ENCODE results near the gene DNER. TPM values are rescaled to one million over a fixed set of nuclear protein-coding genes. Genes with fewer than 3 reads are reported as not detected.
"Not testable (repeated sequence)": the region's sequence is repeated elsewhere in the genome, so short reads cannot be mapped to it uniquely, and the experiment has no call there.

Gene DNER
- total RNA-seq, 1 experiment from 2014 or later = 2.9 TPM

DNA sequence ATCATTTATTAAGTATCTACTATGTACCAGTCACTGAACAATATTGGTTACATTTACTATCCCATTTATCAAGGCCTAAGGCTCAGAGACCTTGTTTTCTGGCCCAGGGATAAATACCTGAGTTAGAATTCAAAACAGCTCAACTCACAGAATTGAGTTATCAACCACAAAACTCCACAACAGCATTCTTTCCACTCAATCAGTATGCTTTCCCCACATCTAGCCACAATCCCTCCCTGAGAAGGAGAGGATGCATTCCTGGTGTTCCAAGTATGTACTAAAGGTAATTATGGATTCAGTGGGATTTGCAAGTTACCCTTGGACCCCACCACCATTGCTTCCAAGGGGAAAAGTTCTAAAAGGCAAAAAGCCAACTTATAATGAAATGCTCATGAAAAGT is 339.1 kb downstream of the DNER start:
- intact Hi-C loops (cut with micrococcal nuclease) = no loop called here
- no peaks in the 10 kb centered on the region for H3K36me3 ChIP-seq (ENCODE audit: control insufficient read depth in 1 of 2, insufficient read depth in 2 of 2, low read length in 2 of 2)
- TF ChIP-seq SIN3A (IDR thresholded peaks at IDR 0.05; ENCODE audit: low read depth) (no peak), JUND (IDR thresholded peaks at IDR 0.05) (no peak), CBX3 (IDR thresholded peaks at IDR 0.05; ENCODE audit: low read depth) (no peak), TCF7L2 (IDR thresholded peaks at IDR 0.05; ENCODE audit: borderline replicate concordance, extremely low read depth, insufficient read depth, insufficient read length) (no peak), ZFX (IDR thresholded peaks at IDR 0.05) (no peak), REST (IDR thresholded peaks at IDR 0.05; ENCODE audit: low read depth) (no peak), CTCF (IDR thresholded peaks at IDR 0.05 in 2 of 3, conservative IDR thresholded peaks at IDR 0.05 in 1 of 3; ENCODE audit: borderline replicate concordance in 1 of 3, insufficient read depth in 1 of 3, low read depth in 2 of 3, low read length in 2 of 3) (no peak), EZH2 (IDR thresholded peaks at IDR 0.05) (no peak), CEBPB (IDR thresholded peaks at IDR 0.05; ENCODE audit: low read depth) (no peak), EGR1 (IDR thresholded peaks at IDR 0.05; ENCODE audit: low read depth) (no peak), POLR2A (IDR thresholded peaks at IDR 0.05; ENCODE audit: borderline replicate concordance, extremely low read depth, insufficient read depth, insufficient read length) (no peak), YY1 (IDR thresholded peaks at IDR 0.05; ENCODE audit: extremely low read depth, insufficient replicate concordance, low read depth, low read length) (no peak), POLR2AphosphoS5 (IDR thresholded peaks at IDR 0.05; ENCODE audit: low read depth, low read length) (no peak), RAD21 (IDR thresholded peaks at IDR 0.05; ENCODE audit: low read depth) (no peak), ELF1 (IDR thresholded peaks at IDR 0.05; ENCODE audit: borderline replicate concordance, low read depth) (no peak)
- TF ChIP-seq, protein P1, sequence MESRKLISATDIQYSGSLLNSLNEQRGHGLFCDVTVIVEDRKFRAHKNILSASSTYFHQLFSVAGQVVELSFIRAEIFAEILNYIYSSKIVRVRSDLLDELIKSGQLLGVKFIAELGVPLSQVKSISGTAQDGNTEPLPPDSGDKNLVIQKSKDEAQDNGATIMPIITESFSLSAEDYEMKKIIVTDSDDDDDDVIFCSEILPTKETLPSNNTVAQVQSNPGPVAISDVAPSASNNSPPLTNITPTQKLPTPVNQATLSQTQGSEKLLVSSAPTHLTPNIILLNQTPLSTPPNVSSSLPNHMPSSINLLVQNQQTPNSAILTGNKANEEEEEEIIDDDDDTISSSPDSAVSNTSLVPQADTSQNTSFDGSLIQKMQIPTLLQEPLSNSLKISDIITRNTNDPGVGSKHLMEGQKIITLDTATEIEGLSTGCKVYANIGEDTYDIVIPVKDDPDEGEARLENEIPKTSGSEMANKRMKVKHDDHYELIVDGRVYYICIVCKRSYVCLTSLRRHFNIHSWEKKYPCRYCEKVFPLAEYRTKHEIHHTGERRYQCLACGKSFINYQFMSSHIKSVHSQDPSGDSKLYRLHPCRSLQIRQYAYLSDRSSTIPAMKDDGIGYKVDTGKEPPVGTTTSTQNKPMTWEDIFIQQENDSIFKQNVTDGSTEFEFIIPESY (IDR thresholded peaks at IDR 0.05; ENCODE audit: extremely low read depth, insufficient replicate concordance, low read length) = no peak
- H3K79me2 ChIP-seq (ENCODE audit: insufficient read depth, low read length) = no peaks in the 10 kb centered on the region
- ChIA-PET RAD21 (ENCODE audit: low non-redundant PET in 1 of 2, low total read pairs in 2 of 2, uncharacterized antibody in 2 of 2, unreplicated experiment in 2 of 2) (no interaction called here), CTCF (no interaction called here), POLR2A (no interaction called here)
- ATAC-seq (no peak), DNase-seq (ENCODE audit: low read depth, low spot score) (no peak)
- H4K20me1 ChIP-seq (ENCODE audit: insufficient read depth) = no peaks in the 10 kb centered on the region
- H3K9me2 ChIP-seq (ENCODE audit: insufficient read depth) = no peaks in the 10 kb centered on the region
- no peak overlapping the region for H3K9ac ChIP-seq (ENCODE audit: low read length)
- H2AFZ ChIP-seq (ENCODE audit: low read depth, low read length, poor library complexity, severe bottlenecking) = no peak overlapping the region
- H3K4me3 ChIP-seq (replicated peaks in 1 of 2; ENCODE audit: low read depth in 1 of 2, low read length in 2 of 2) = no peak overlapping the region
- no peak overlapping the region for H3K27ac ChIP-seq (ENCODE audit: low read depth, low read length)
- H3K4me1 ChIP-seq (ENCODE audit: control insufficient read depth in 1 of 2, insufficient read depth in 2 of 2, low read length in 2 of 2) = peaks cover 0 to 5% of the 10 kb centered on the region in 2 experiments; a peak in 2 of 4 replicates
- H3K4me2 ChIP-seq (ENCODE audit: low read length) = no peak overlapping the region
- BruUV-seq (replicated peaks) = no TSS peak
- no peaks in the 10 kb centered on the region for H3K9me3 ChIP-seq (ENCODE audit: control insufficient read depth in 1 of 2, insufficient read depth in 1 of 2, low read depth in 1 of 2, low read length in 2 of 2)
- H3K27me3 ChIP-seq (ENCODE audit: insufficient read depth, low read length) = no peaks in the 10 kb centered on the region

- RAD21 ChIA-PET (ENCODE audit: low non-redundant PET in 1 of 2, low total read pairs in 2 of 2, uncharacterized antibody in 2 of 2, unreplicated experiment in 2 of 2); intact Hi-C loops (cut with micrococcal nuclease); BruUV-seq (replicated peaks); H3K9ac ChIP-seq (ENCODE audit: low read length); DNase-seq (ENCODE audit: low read depth, low spot score); H3K79me2 ChIP-seq (ENCODE audit: insufficient read depth, low read length); H3K4me1 ChIP-seq (ENCODE audit: control insufficient read depth in 1 of 2, insufficient read depth in 2 of 2, low read length in 2 of 2); POLR2A ChIA-PET; H3K4me3 ChIP-seq (replicated peaks in 1 of 2; ENCODE audit: low read depth in 1 of 2, low read length in 2 of 2); H3K27ac ChIP-seq (ENCODE audit: low read depth, low read length); CTCF ChIA-PET; H3K9me2 ChIP-seq (ENCODE audit: insufficient read depth); H3K36me3 ChIP-seq (ENCODE audit: control insufficient read depth in 1 of 2, insufficient read depth in 2 of 2, low read length in 2 of 2); H4K20me1 ChIP-seq (ENCODE audit: insufficient read depth); H2AFZ ChIP-seq (ENCODE audit: low read depth, low read length, poor library complexity, severe bottlenecking); H3K9me3 ChIP-seq (ENCODE audit: control insufficient read depth in 1 of 2, insufficient read depth in 1 of 2, low read depth in 1 of 2, low read length in 2 of 2); H3K4me2 ChIP-seq (ENCODE audit: low read length); H3K27me3 ChIP-seq (ENCODE audit: insufficient read depth, low read length); ATAC-seq: not testable (repeated sequence)
Observed at GRCh38 chr2:229373311-229373710, 341.0 kb downstream of the DNER start.

Data from HCT116 (cell line).